HEK293 (cell line): ENCODE measurements around the gene ALG6.

ENCODE experiments used
- CTCF ChIP-seq: fragments of 450-650 bp; formaldehyde crosslinking; IDR thresholded peaks from 2 replicates; pipeline ENCODE4 v1.5.1; 2016; ENCODE audit warnings: missing biosample characterization, missing genetic modification characterization
- EGR2 ChIP-seq: fragments of 450-650 bp; formaldehyde crosslinking; IDR thresholded peaks from 2 replicates; pipeline ENCODE4 v1.5.1; 2016; ENCODE audit warnings: low read depth, missing biosample characterization, missing genetic modification characterization
- GLI4 ChIP-seq: fragments of 450-650 bp; formaldehyde crosslinking; IDR thresholded peaks from 2 replicates; pipeline ENCODE4 v1.5.1; 2016; ENCODE audit warnings: missing biosample characterization, missing genetic modification characterization
- PRDM10 ChIP-seq: fragments of 450-650 bp; formaldehyde crosslinking; IDR thresholded peaks from 2 replicates; pipeline ENCODE4 v1.5.1; 2016; ENCODE audit warnings: missing biosample characterization, missing genetic modification characterization
- REPIN1 ChIP-seq: fragments of 450-650 bp; formaldehyde crosslinking; IDR thresholded peaks from 2 replicates; pipeline ENCODE4 v1.5.1; 2017; ENCODE audit warnings: missing biosample characterization, missing genetic modification characterization, low read depth
- ZBTB10 ChIP-seq: fragments of 450-650 bp; formaldehyde crosslinking; IDR thresholded peaks from 2 replicates; pipeline ENCODE4 v1.5.1; 2016; ENCODE audit warnings: missing biosample characterization, missing genetic modification characterization
- ZBTB26 ChIP-seq: fragments of 450-650 bp; formaldehyde crosslinking; optimal IDR thresholded peaks from 2 replicates; pipeline ENCODE3; 2016; ENCODE audit warnings: missing biosample characterization, mild to moderate bottlenecking, missing genetic modification characterization
- ZFP3 ChIP-seq: fragments of 450-650 bp; formaldehyde crosslinking; IDR thresholded peaks from 2 replicates; pipeline ENCODE4 v1.5.1; 2016; ENCODE audit warnings: low read depth, missing biosample characterization, missing genetic modification characterization
- ZNF214 ChIP-seq: fragments of 450-650 bp; formaldehyde crosslinking; IDR thresholded peaks from 2 replicates; pipeline ENCODE4 v1.5.1; 2017; ENCODE audit warnings: missing biosample characterization, mild to moderate bottlenecking, missing genetic modification characterization, borderline replicate concordance
- ZNF24 ChIP-seq: fragments of 450-650 bp; formaldehyde crosslinking; IDR thresholded peaks from 2 replicates; pipeline ENCODE4 v1.5.1; 2016; ENCODE audit warnings: missing biosample characterization, missing genetic modification characterization
- ZNF521 ChIP-seq: fragments of 450-650 bp; formaldehyde crosslinking; IDR thresholded peaks from 2 replicates; pipeline ENCODE4 v1.5.1; 2017; ENCODE audit warnings: missing biosample characterization, mild to moderate bottlenecking, missing genetic modification characterization
- ZNF792 ChIP-seq: fragments of 450-650 bp; formaldehyde crosslinking; IDR thresholded peaks from 2 replicates; pipeline ENCODE4 v1.5.1; 2016; ENCODE audit warnings: missing biosample characterization, missing genetic modification characterization

- TF ChIP-seq PRDM10 = no peak
- TF ChIP-seq ZNF214 (tag by site-specific recombination) = no peak
- TF ChIP-seq ZNF792 (tag by site-specific recombination) = no peak
- TF ChIP-seq CTCF (tag by site-specific recombination) = no peak
- TF ChIP-seq ZBTB26 (tag by site-specific recombination) = no peak
- no peak for TF ChIP-seq GLI4 (tag by site-specific recombination)
- no peak for TF ChIP-seq ZNF521 (tag by site-specific recombination)
- TF ChIP-seq EGR2 (tag by site-specific recombination) = no peak
- no peak for TF ChIP-seq ZBTB10
- TF ChIP-seq ZNF24 (tag by site-specific recombination) = no peak
- no peak for TF ChIP-seq ZFP3 (tag by site-specific recombination)
- no peak for TF ChIP-seq REPIN1
Measured at GRCh38 chr1:63321785-63322113, 45.7 kb upstream of the ALG6 start.
